ENCODE measurements around the gene HSF2.

- TF ChIP-seq CTCF (IDR thresholded peaks at IDR 0.05) (no peak), NFE2L2 (conservative IDR thresholded peaks at IDR 0.05; ENCODE audit: low read length) (no peak), SMC3 (IDR thresholded peaks at IDR 0.05) (no peak), POLR2A (IDR thresholded peaks at IDR 0.05; ENCODE audit: low read length) (0 out of 2 replicates have a peak, but pooled peaks have one; percentile 34), EP300 (IDR thresholded peaks at IDR 0.05) (no peak), BHLHE40 (IDR thresholded peaks at IDR 0.05; ENCODE audit: low read depth, low read length) (peak; percentile 88), MAX (IDR thresholded peaks at IDR 0.05) (peak; percentile 31; the same call in 1 of the 2 replicates), RNF2 (IDR thresholded peaks at IDR 0.05; ENCODE audit: borderline replicate concordance, low read depth) (no peak), BCL3 (IDR thresholded peaks at IDR 0.05) (no peak), REST (IDR thresholded peaks at IDR 0.05) (no peak), ZFP36 (IDR thresholded peaks at IDR 0.05; ENCODE audit: borderline replicate concordance, partially characterized antibody) (no peak), RAD21 (conservative IDR thresholded peaks at IDR 0.05 in 1 of 2, IDR thresholded peaks at IDR 0.05 in 1 of 2) (no peak), CHD2 (IDR thresholded peaks at IDR 0.05; ENCODE audit: low read length, partially characterized antibody) (no peak), RFX5 (IDR thresholded peaks at IDR 0.05) (no peak)
Observed at GRCh38 chr6:122399348-122400120, at the start of gene HSF2.
